ENCODE data around the gene ARHGAP30. TPM values are rescaled to one million over a fixed set of nuclear protein-coding genes. Genes with fewer than 3 reads are reported as not detected.
"Not testable (repeated sequence)": the region's sequence is repeated elsewhere in the genome, so short reads cannot be mapped to it uniquely, and the experiment has no call there.

The ARHGAP30 gene
- polyA plus RNA-seq, 1 of the 3 experiments (the other 2 are of a cell fraction), result not detected

- no peaks in the 10 kb centered on the region for H4K20me1 ChIP-seq (ENCODE audit: insufficient read depth)
- no peaks in the 10 kb centered on the region for H3K9me2 ChIP-seq
- H3F3A ChIP-seq (replicated peaks; ENCODE audit: insufficient read depth), result peaks cover 5% of the 10 kb centered on the region
- no peak for DNase-seq
- H3K4me1 ChIP-seq (ENCODE audit: control insufficient read depth in 1 of 2, insufficient read depth in 2 of 2, low read depth in 1 of 2, low read length in 1 of 2), result peaks cover 0 to 2% of the 10 kb centered on the region in 2 experiments; a peak in 1 of 4 replicates
- POLR2A ChIA-PET, result interaction anchor here (0.5 kb wide), 1 partner anchor 11 kb away, joined by 5 read pairs; no protein-coding TSS in a partner anchor
- H3K9me3 ChIP-seq, result no peaks in the 10 kb centered on the region
- H3K27me3 ChIP-seq (ENCODE audit: insufficient read depth), result no peaks in the 10 kb centered on the region
- no peaks in the 10 kb centered on the region for H3K79me2 ChIP-seq (ENCODE audit: insufficient read depth)
- no peak overlapping the region for H3K4me3 ChIP-seq (ENCODE audit: low read depth in 2 of 2, low read length in 1 of 2)
- H3K4me2 ChIP-seq, result no peak overlapping the region
- no peak overlapping the region for H3K9ac ChIP-seq
- CTCF ChIA-PET, result interaction anchor here (0.8 kb wide), 1 partner anchor 29 kb away, joined by 7 read pairs; no protein-coding TSS in a partner anchor
- no peak overlapping the region for H2AFZ ChIP-seq (ENCODE audit: low read depth)
- TF ChIP-seq GATA2 (CRISPR knock-in tag; IDR thresholded peaks at IDR 0.05) (no peak), FOSL2 (IDR thresholded peaks at IDR 0.05; ENCODE audit: borderline replicate concordance, low read depth) (no peak)
- H3K36me3 ChIP-seq (replicated peaks in 1 of 2; ENCODE audit: control insufficient read depth in 1 of 2, insufficient read depth in 2 of 2, low read length in 1 of 2), result no peaks in the 10 kb centered on the region
- 92% methylated on average over 1 of the region's 1 CpG for WGBS (ENCODE audit: low lambda C conversion rate)
- H3K27ac ChIP-seq (ENCODE audit: low read depth in 2 of 2, low read length in 1 of 2), result no peak overlapping the region
Measured at GRCh38 chr1:161018631-161018930, 51.1 kb downstream of the ARHGAP30 start.

- Histone ChIP-seq H3K27me3 (ENCODE audit: insufficient read depth) (no peaks in the 10 kb centered on the region), H2AFZ (ENCODE audit: low read depth) (no peak overlapping the region), H3K9ac (no peak overlapping the region), H3K4me3 (ENCODE audit: low read depth in 2 of 2, low read length in 1 of 2) (no peak overlapping the region), H4K20me1 (ENCODE audit: insufficient read depth) (no peaks in the 10 kb centered on the region), H3K9me3 (no peaks in the 10 kb centered on the region), H3K4me1 (ENCODE audit: control insufficient read depth in 1 of 2, insufficient read depth in 2 of 2, low read depth in 1 of 2, low read length in 1 of 2) (peaks cover 0 to 2% of the 10 kb centered on the region in 2 experiments; a peak in 1 of 4 replicates), H3F3A (replicated peaks; ENCODE audit: insufficient read depth) (peaks cover 5% of the 10 kb centered on the region), H3K27ac (ENCODE audit: low read depth in 2 of 2, low read length in 1 of 2) (no peak overlapping the region), H3K79me2 (ENCODE audit: insufficient read depth) (no peaks in the 10 kb centered on the region), H3K36me3 (replicated peaks in 1 of 2; ENCODE audit: control insufficient read depth in 1 of 2, insufficient read depth in 2 of 2, low read length in 1 of 2) (no peaks in the 10 kb centered on the region), H3K9me2 (no peaks in the 10 kb centered on the region), H3K4me2 (no peak overlapping the region)
- POLR2A ChIA-PET, result interaction anchor here (0.5 kb wide), 1 partner anchor 10 kb away, joined by 5 read pairs; no protein-coding TSS in a partner anchor
- 73% methylated on average over 5 of the region's 5 CpGs for WGBS (ENCODE audit: low lambda C conversion rate)
- CTCF ChIA-PET, result interaction anchor here (0.6 to 0.8 kb wide), 3 partner anchors 17 to 81 kb away, joined by 3 to 7 read pairs (median 3); no protein-coding TSS in a partner anchor
- TF ChIP-seq TEAD4 (IDR thresholded peaks at IDR 0.05; ENCODE audit: borderline replicate concordance, insufficient read depth), result no peak
- no peak for TF ChIP-seq REST (IDR thresholded peaks at IDR 0.05; ENCODE audit: low read depth, low read length)
- no peak for TF ChIP-seq SMC3 (IDR thresholded peaks at IDR 0.05; ENCODE audit: low read depth, low read length)
- no peak for TF ChIP-seq NRF1 (IDR thresholded peaks at IDR 0.05; ENCODE audit: low read depth, low read length)
- no peak for TF ChIP-seq MAX (IDR thresholded peaks at IDR 0.05; ENCODE audit: low read depth)
- TF ChIP-seq RXRA (IDR thresholded peaks at IDR 0.05; ENCODE audit: borderline replicate concordance, low read depth), result no peak
- TF ChIP-seq GATA2 (CRISPR knock-in tag; IDR thresholded peaks at IDR 0.05), result no peak
- TF ChIP-seq YY1 (IDR thresholded peaks at IDR 0.05; ENCODE audit: low read depth), result no peak
- TF ChIP-seq NFIC (IDR thresholded peaks at IDR 0.05; ENCODE audit: borderline replicate concordance), result no peak
- no peak for TF ChIP-seq MXI1 (IDR thresholded peaks at IDR 0.05; ENCODE audit: low read depth, low read length)
- no peak for TF ChIP-seq EZH2phosphoT487 (IDR thresholded peaks at IDR 0.05; ENCODE audit: borderline replicate concordance, low read depth)
- TF ChIP-seq JUND (IDR thresholded peaks at IDR 0.05), result no peak
- no peak for TF ChIP-seq FOSL2 (IDR thresholded peaks at IDR 0.05; ENCODE audit: borderline replicate concordance, low read depth)
- no peak for TF ChIP-seq RAD21 (IDR thresholded peaks at IDR 0.05; ENCODE audit: low read length)
- TF ChIP-seq USF1 (IDR thresholded peaks at IDR 0.05; ENCODE audit: borderline replicate concordance, low read depth), result no peak
- no peak for TF ChIP-seq POLR2AphosphoS5 (IDR thresholded peaks at IDR 0.05; ENCODE audit: low read depth, low read length)
- no peak for TF ChIP-seq FOXJ3 (CRISPR knock-in tag; IDR thresholded peaks at IDR 0.05)
- no peak for DNase-seq
Measured at GRCh38 chr1:161017756-161018630, 51.7 kb downstream of the ARHGAP30 start.

- H4K20me1 ChIP-seq (ENCODE audit: insufficient read depth); POLR2A ChIA-PET; H3K4me1 ChIP-seq (ENCODE audit: control insufficient read depth in 1 of 2, insufficient read depth in 2 of 2, low read depth in 1 of 2, low read length in 1 of 2): not testable (repeated sequence)
Measured at GRCh38 chr1:161017181-161017580, 52.5 kb downstream of the ARHGAP30 start.

More at GRCh38 chr1:161017181-161017580, 52.5 kb downstream of the ARHGAP30 start:
- H3K27ac ChIP-seq (ENCODE audit: low read depth in 2 of 2, low read length in 1 of 2); H3F3A ChIP-seq (replicated peaks; ENCODE audit: insufficient read depth); DNase-seq; H3K9me2 ChIP-seq; H3K9me3 ChIP-seq; H3K36me3 ChIP-seq (replicated peaks in 1 of 2; ENCODE audit: control insufficient read depth in 1 of 2, insufficient read depth in 2 of 2, low read length in 1 of 2); H3K79me2 ChIP-seq (ENCODE audit: insufficient read depth); H2AFZ ChIP-seq (ENCODE audit: low read depth); H3K4me3 ChIP-seq (ENCODE audit: low read depth in 2 of 2, low read length in 1 of 2); H3K27me3 ChIP-seq (ENCODE audit: insufficient read depth); H3K9ac ChIP-seq; H3K4me2 ChIP-seq: not testable (repeated sequence)
- WGBS (ENCODE audit: low lambda C conversion rate), result 59% methylated on average over 7 of the region's 7 CpGs
- CTCF ChIA-PET, result interaction anchor here (0.6 kb wide), 1 partner anchor 82 kb away, joined by 3 read pairs; no protein-coding TSS in a partner anchor

All from SK-N-SH (cell line).